NCI-H1105 treated with DMSO at 0.1 percent for 48 hours (cell line): Measurements from ENCODE around the gene KLHL24.
"Not testable (repeated sequence)": the region's sequence is repeated elsewhere in the genome, so short reads cannot be mapped to it uniquely, and the experiment has no call there.

Experiments used
- DNase-seq: peaks from one replicate; lab custom pipeline; 2025; lab: John Stamatoyannopoulos, UW

KLHL24 gene

DNA sequence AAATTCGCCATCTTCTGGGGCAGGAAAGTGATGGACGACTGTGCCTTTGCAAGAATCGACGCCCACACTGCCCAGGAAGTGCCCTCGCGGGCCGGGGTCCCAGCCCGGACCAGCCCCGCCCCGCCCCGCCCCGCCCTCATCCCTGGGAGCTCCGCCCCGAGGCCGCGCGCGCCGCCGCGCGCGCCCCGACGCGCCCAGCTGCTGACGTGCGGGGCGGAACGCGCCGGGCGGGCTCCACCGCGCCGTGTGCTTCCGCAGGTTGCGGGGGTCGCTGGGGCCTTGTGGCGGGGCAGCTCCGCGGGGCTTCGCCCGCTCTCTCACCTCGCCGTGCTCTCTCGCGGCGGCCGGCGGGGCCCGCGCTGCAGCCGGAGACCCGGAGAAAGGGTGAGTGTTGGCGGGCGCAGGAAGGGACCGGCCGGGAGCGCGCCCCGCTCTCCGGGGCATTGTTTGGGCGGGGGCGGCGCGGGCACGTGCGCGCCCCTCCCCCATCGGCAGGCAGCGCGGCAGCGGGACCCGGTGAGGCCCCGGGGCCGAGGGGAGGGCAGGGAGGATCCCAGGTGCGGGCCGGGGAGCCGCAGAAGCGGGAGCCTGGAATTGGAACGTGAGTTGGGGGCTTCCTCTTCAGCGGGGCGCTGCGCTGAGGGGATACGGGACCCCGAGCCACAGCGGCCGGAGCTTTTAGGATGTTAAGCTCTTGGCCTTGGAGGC lies 62.3 kb downstream of the KLHL24 start, which contains the start of gene YEATS2:
Gene YEATS2 (plus strand): TSS at position 188 of the 708 bp plus-strand sequence. CDS start 17,366 bp downstream, outside the sequence.
- peak; percentile 86 for DNase-seq

DNA sequence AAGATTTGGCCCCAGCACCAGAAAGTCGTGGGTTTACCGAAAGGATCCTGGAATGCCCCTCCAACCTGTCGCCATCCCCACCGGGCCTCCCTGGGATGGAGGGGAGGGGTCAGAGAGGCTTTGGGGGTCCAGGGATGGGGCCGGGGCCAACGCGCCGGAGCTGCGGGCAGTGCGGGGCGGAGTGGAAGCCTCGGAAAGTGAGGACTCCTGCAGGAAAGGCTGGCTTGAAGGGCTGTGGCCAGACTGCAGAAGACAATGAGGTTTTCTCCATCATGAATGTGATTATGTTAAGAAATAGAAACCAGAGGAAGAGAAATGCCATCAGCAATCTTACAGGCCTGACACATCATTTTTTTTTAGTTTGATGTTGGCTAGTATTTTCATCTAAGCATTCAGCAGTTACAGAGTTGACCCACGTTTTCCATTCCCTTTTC lies 62.9 kb downstream of the KLHL24 start:
- peak; percentile 38 for DNase-seq

DNA sequence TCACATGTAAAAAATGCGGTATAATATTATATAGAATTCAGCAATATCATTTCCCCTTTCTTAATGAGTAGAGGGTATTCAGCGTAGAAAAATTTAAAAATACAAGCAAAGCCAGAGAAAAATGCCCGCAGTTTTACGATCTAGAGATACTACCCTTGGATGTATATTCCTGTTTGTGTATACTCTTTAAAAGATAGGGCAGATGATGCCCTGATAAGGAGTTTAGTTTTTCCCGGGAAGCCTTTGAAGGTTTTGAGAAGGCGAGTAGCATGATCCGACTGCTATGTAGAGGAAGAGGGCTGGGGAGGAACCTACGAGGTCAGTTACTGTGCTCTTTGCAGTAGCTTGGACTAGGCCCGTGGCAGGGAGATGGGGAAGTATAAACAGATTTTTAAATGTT lies 63.3 kb downstream of the KLHL24 start:
- peak; percentile 22 for DNase-seq

DNA sequence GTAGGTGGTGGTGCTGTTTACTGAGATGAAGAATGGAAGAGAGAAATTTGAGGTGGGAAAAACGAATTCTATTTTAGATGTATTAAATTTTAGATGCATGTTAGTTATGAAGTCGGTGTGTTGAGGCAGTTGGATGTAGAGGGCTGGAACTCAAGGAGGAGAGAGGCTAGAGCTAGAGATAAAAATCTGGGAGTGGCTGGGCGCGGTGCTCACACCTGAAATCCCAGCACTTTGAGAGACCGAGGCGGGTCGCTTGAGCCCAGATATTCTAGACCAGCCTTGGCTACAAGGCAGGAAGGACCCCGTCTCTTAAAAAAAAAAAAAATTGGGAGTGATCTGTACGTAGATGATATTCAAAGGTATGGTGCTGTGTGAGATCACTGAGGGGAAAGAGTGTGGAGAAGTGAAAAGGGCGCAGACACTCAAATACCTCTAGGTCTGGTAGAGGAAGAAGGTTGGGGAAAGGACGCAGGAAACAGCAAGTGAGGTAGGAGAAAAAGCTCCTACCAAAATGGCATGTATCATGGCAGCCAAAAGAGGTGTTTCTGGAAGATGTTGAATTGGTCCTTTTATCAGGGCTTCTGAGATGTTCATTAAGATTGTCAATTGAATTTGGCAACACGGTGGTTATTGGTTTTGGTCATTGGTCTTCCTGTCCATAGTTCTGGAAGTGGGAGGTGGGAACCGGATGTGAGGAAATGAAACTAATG lies 64.0 kb downstream of the KLHL24 start:
- DNase-seq, result no peak

DNA sequence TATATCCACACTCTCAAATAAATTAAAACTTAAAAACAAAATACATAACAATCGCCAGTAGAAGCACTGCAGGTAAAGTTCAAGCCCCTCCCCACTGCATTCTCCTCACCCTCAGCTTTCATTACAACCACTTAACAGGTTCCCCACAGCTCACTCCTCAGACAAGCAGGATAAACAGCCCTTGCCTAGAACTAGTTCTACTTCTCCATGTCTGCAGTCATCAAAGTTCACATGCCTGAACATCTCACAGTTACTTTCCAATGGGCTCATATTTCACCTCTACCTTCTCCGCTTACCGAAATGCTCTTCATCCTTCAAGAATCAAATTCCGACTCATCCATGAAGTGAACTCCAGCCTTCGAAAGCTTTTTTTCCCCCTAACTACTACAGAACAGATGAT lies 66.3 kb downstream of the KLHL24 start:
- no peak for DNase-seq

DNA sequence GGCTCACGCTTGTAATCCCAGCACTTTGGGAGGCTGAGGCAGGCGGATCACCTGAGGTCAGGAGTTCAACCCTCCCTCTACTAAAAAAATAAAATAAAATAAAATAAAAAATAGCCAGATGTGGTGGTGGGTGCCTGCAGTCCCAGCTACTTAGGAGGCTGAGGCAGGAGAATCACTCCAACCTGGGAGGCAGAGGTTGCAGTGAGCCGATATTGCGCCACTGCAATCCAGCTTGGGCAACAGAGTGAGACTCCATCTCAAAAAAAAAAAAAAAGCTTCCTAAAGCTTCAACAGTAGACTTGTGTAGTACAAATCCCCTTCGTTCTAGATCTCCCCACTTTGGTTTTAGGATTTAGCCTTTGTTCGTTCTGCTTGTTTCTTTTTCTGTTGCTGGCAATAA lies 68.5 kb downstream of the KLHL24 start:
- not testable (repeated sequence) for DNase-seq

DNA sequence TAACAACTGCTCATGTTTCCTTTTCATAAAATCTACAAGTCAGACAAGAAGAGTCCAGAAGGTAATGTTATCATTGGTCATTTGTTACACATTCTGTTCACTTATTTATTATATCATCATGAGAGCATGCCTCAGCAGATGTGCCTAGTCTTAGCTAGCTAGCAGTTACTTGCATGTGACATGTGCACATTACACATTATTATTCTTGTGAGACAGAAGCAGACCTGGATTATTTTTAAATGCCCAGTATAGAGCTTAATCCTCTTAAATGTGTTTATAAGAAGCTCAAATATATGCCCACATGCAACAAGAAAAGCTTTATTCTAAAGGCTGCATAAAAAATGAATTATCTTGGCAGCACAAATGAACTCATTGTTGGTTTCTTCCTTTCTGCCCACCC lies 74.8 kb downstream of the KLHL24 start:
- DNase-seq, result no peak

DNA sequence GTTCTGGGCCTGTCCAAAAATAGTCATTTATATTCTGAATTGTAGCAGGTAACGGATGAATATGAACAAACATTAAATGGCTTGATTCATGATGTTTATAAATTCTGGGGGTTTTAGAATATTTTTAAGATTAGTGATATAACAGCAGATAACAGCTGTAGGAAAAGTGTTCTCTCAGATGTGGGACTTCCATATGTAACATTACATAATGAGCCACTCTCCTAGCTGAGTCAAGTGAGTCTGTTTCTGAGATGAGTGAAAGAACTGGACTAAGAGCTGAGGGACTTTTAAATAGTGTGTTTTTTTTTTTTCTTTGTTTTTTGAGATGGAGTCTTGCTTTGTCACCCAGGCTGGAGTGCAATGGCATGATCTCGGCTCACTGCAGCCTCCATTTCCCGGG lies 76.1 kb downstream of the KLHL24 start:
- no peak for DNase-seq

DNA sequence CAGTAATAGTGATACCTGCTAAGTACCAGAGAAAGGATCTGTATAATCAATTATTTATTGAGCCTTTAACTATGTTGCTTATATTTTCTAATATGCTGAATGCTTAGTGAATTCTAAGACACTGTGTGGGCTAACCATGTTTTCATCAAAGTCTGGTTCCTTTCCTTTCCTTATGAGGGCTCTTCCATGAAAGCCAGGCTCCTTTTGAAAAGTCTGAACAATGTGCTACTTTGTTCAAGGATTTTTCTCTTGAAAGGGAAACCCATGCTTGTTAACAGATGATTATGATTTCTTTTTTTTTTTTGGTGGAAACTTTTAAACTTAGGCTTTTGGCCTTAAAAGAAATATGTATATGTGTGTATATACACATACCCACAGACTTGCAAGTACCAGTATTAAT lies 79.2 kb downstream of the KLHL24 start:
- no peak for DNase-seq

DNA sequence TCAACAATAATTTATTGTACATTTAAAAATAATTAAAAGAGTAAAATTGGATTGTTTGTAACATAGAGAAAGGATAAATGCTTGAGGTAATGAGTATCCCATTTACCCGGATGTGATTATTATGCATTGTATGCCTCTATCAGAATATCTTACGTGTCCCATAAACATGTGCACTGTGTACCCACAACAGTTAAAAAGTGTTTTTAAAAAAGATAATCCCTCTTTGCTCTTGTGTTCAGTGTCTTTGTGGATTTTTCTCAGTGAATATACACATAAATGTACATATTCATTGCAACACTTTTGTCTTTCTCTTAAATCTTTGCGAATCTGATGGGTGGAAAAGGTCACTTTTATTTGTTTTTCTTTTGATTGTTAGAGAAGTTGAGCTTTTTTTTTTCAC lies 82.6 kb downstream of the KLHL24 start:
- DNase-seq, result no peak

DNA sequence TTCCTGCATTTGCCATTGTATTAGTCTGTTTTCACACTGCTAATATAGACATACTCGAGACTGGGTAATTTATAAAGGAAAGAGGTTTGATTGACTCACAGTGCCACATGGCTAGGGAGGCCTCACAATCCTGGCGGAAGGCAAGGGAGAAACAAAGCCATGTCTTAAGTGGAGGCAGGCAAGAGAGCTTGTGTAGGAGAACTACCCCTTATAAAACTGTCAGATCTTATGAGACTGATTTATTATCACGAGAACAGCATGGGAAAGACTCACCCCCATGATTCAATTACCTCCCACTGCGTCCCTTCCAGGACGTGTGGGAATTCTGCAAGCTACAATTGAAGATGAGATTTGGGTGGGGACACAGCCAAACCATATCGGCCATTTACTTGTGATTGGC lies 90.0 kb downstream of the KLHL24 start:
- DNase-seq, result no peak

DNA sequence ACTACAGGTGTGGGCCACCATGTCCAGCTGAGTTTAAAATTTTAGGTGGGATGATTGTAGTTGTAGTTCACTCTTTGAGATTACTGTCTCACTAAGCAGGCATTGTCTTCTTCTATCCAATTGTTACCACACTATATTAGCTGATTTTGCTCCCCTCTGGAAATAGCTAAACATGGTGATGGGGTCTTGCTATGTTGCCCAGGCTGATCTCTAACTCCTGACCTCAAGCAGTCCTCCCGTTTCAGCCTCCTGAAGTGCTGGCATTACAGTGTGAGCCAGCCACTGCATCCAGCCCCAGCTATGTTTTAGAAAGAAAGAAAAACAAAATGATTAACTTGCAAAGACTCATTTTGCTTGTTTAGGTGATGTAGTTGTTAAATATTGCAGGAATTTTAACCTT lies 92.8 kb downstream of the KLHL24 start:
- no peak for DNase-seq

DNA sequence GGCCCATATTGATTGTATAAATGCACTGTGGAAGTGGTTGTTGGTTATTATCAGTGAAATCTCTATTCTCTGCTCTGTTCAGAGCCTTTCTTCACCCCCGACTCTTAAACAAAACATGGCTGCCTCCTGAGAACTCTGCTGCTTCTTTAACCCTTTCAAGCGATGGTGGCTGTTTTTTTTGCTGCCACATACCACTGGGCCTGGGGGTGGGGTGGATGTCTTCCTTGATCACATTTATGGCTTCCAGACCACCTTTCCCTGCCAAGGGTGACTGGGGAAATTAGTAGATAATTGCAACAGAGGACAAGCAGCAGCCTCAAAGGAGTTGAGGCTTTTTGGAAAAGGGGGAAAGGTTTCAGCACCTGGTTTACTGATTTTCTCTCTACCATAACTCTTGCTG lies 94.9 kb downstream of the KLHL24 start:
- no peak for DNase-seq

DNA sequence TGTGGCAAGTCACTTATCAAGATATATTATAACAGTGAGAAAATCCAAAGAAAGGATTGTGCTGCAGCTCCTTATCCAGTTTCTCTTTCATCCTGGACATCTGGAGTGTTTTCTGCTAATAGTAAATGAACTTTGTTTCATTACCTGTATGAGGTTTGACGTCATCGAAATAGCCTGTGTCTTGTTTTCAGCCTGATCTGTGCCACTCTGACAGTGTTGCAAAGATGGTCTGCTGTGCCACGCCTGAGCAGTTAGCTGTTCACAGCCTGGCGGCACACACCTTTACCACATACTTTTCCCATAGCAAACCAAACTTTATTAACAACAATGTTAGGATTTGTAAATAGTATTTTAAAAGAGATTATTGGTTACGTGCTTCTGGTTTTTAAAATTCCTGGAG lies 96.2 kb downstream of the KLHL24 start:
- no peak for DNase-seq

DNA sequence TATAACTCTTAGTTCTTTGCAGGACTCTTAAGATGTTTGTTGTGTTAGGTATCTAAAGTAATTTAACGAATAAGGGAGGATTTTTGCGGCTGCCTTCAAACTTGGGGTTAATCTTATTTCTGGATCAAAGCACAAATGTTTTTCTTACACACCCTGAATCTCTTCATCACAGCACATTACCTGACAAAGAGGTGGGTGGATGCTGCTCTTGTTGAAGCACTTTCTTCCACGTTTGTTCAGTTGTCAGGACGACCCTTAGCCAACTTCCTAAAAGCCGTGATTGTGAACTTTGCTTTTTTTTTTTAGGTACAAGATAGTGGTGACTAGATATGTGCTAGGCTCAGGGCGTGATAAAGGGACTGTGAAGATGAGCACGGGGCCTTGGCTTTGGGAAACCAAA lies 98.1 kb downstream of the KLHL24 start:
- DNase-seq, result no peak
